Stimulated activated CD4-positive, alpha-beta T cell treated with anti-CD3 and anti-CD28 coated beads, TNF-alpha, amount 100 ng/mL, for 4 hours (primary cell): ENCODE data around the gene SHISA6.

Source experiments
- DNase-seq, 3 experiments: peaks; one replicate each; pipeline ENCODE4 v3.0.0-alpha.2; 2020; ENCODE audit warnings: low read depth in 3 of 3

The SHISA6 gene

GRCh38 chr17:11535231-11535630 lies 294.2 kb downstream of the SHISA6 start:
- DNase-seq: no peak

- DNase-seq: no peak
Measured at GRCh38 chr17:11538366-11538765, 297.4 kb downstream of the SHISA6 start.

GRCh38 chr17:11539637-11540036 lies 298.6 kb downstream of the SHISA6 start:
- no peak for DNase-seq

GRCh38 chr17:11545002-11545401 lies 304.0 kb downstream of the SHISA6 start:
- no peak for DNase-seq

- DNase-seq: no peak
Measured at GRCh38 chr17:11545696-11546095, 304.7 kb downstream of the SHISA6 start.

- DNase-seq: no peak
Measured at GRCh38 chr17:11547853-11548252, 306.8 kb downstream of the SHISA6 start.

GRCh38 chr17:11548398-11548797 lies 307.4 kb downstream of the SHISA6 start:
- DNase-seq: no peak

- no peak for DNase-seq
Measured at GRCh38 chr17:11550431-11550830, 309.4 kb downstream of the SHISA6 start.

- no peak for DNase-seq
Measured at GRCh38 chr17:11551442-11551841, 310.4 kb downstream of the SHISA6 start.

- no peak for DNase-seq
Measured at GRCh38 chr17:11553135-11553534, 312.1 kb downstream of the SHISA6 start.

GRCh38 chr17:11554042-11554441 lies 313.0 kb downstream of the SHISA6 start:
- DNase-seq: no peak

GRCh38 chr17:11554542-11554941 lies 313.5 kb downstream of the SHISA6 start:
- no peak for DNase-seq

GRCh38 chr17:11555530-11555929 lies 314.5 kb downstream of the SHISA6 start:
- DNase-seq: no peak

GRCh38 chr17:11557727-11558452 lies 316.9 kb downstream of the SHISA6 start:
- DNase-seq: no peak

GRCh38 chr17:11558681-11559234 lies 317.7 kb downstream of the SHISA6 start:
- no peak for DNase-seq

- no peak for DNase-seq
Measured at GRCh38 chr17:11559601-11560000, 318.6 kb downstream of the SHISA6 start.

GRCh38 chr17:11561281-11561680 lies 320.3 kb downstream of the SHISA6 start:
- DNase-seq: no peak

- DNase-seq: no peak
Measured at GRCh38 chr17:11561702-11562101, 320.7 kb downstream of the SHISA6 start.

- no peak for DNase-seq
Measured at GRCh38 chr17:11564589-11565380, 323.8 kb downstream of the SHISA6 start.

- no peak for DNase-seq
Measured at GRCh38 chr17:11565591-11565990, 324.6 kb downstream of the SHISA6 start.

GRCh38 chr17:11578998-11579397 lies 338.0 kb downstream of the SHISA6 start:
- no peak for DNase-seq

- no peak for DNase-seq
Measured at GRCh38 chr17:11580677-11581076, 339.7 kb downstream of the SHISA6 start.

GRCh38 chr17:11582217-11582616 lies 341.2 kb downstream of the SHISA6 start:
- DNase-seq: no peak
